B cell (primary cell): Measurements from ENCODE around the gene NECAP2. TPM values are rescaled to one million over a fixed set of nuclear protein-coding genes. Genes with fewer than 3 reads are reported as not detected.

Experiments used
- ATAC-seq: fragments of 200-7000 bp; cut with Tn5 transposase; one replicate; pipeline ENCODE4 v1.10.0; 2021; ENCODE audit warnings: low read depth, mild to moderate bottlenecking, moderate number of reproducible peaks, moderate library complexity
- CTCF ChIA-PET: fragments of 350-600 bp; sonication (Branson Sonifier 250); formaldehyde crosslinking; loops from one replicate; lab custom pipeline; 2021; ENCODE audit warnings: antibody characterized with exemption, inconsistent platforms; lab: Charles Lee
- POLR2A ChIA-PET: fragments of 350-600 bp; sonication (Branson Sonifier 250); formaldehyde crosslinking; loops from one replicate; lab custom pipeline; 2021; ENCODE audit warnings: antibody characterized with exemption; lab: Charles Lee
- DNase-seq: peaks from one replicate; pipeline ENCODE4 v3.0.0; 2013
- H2AFZ ChIP-seq: 2 replicates; pipeline ENCODE4 v1.6.1; 2012; ENCODE audit warnings: mild to moderate bottlenecking, low read depth, low read length; ENCODE audit not compliant: insufficient read depth, poor library complexity, severe bottlenecking
- H3K27ac ChIP-seq, 2 donors: 1 replicate in 1 of 2; 2 replicates in 1 of 2; pipeline ENCODE4 v1.5.1; 2012 to 2013; ENCODE audit warnings: low read length in 2 of 2, mild to moderate bottlenecking in 2 of 2, moderate library complexity in 1 of 2
- H3K27me3 ChIP-seq, 4 experiments: fragments of 200-600 bp in 1 of 4; sonication (generic) in 1 of 4; replicated peaks in 1 of 4; 1 replicate in 2 of 4; 2 replicates in 2 of 4; pipeline versions ENCODE4 v1.6.1 to v1.7.0; 2013 to 2016; ENCODE audit warnings: low read length in 3 of 4, mild to moderate bottlenecking in 2 of 4, mixed read lengths in 1 of 4, moderate library complexity in 1 of 4; ENCODE audit not compliant: insufficient read depth in 4 of 4, control insufficient read depth in 3 of 4; ENCODE audit errors: control extremely low read depth in 1 of 4
- H3K36me3 ChIP-seq, 2 experiments: replicated peaks in 1 of 2; 1 replicate in 1 of 2; 2 replicates in 1 of 2; pipeline versions ENCODE4 v1.6.1 to v1.7.1; 2013; ENCODE audit warnings: low read length in 1 of 2; ENCODE audit not compliant: insufficient read depth in 2 of 2, control insufficient read depth in 1 of 2; ENCODE audit errors: control extremely low read depth in 1 of 2, extremely low read depth in 1 of 2
- H3K4me1 ChIP-seq, 2 donors: fragments of 200-600 bp in 1 of 2; sonication (generic) in 1 of 2; 1 replicate in 1 of 2; 2 replicates in 1 of 2; pipeline versions ENCODE4 v1.5.1 to v1.6.1; 2013 to 2017; ENCODE audit warnings: low read length in 2 of 2; ENCODE audit not compliant: control insufficient read depth in 2 of 2, insufficient read depth in 2 of 2
- H3K4me2 ChIP-seq: replicated peaks from 2 replicates; pipeline ENCODE3; 2012; ENCODE audit warnings: mild to moderate bottlenecking, low read depth, low read length; ENCODE audit not compliant: poor library complexity, severe bottlenecking
- H3K4me3 ChIP-seq, 5 experiments: fragments of 200-600 bp in 1 of 5; sonication (generic) in 1 of 5; 1 replicate in 3 of 5; 2 replicates in 2 of 5; pipeline versions ENCODE4 v1.5.1 to v1.7.0; 2011 to 2016; ENCODE audit warnings: low read length in 4 of 5, mild to moderate bottlenecking in 4 of 5, low read depth in 2 of 5, control low read depth in 1 of 5, moderate library complexity in 1 of 5; ENCODE audit not compliant: insufficient read depth in 1 of 5; ENCODE audit errors: control extremely low read depth in 1 of 5, extremely low read depth in 1 of 5
- H3K79me2 ChIP-seq: fragments of 200-600 bp; sonication (generic); one replicate; pipeline ENCODE4 v1.6.0; 2016; ENCODE audit warnings: low read length; ENCODE audit not compliant: control insufficient read depth, insufficient read depth
- H3K9ac ChIP-seq: fragments of 200-600 bp; sonication (generic); 2 replicates; pipeline ENCODE4 v1.6.1; 2017; ENCODE audit warnings: mild to moderate bottlenecking, low read length, moderate library complexity
- H3K9me3 ChIP-seq, 3 donors: one replicate each; pipeline versions ENCODE4 v1.6.1 to v1.7.1; 2013; ENCODE audit warnings: low read length in 2 of 3; ENCODE audit not compliant: control insufficient read depth in 2 of 3, insufficient read depth in 1 of 3; ENCODE audit errors: control extremely low read depth in 1 of 3
- H4K20me1 ChIP-seq: 2 replicates; pipeline ENCODE4 v1.6.0; 2012; ENCODE audit warnings: mild to moderate bottlenecking, low read length; ENCODE audit not compliant: insufficient read depth, control insufficient read depth, poor library complexity, severe bottlenecking
- H3K27ac Mint-ChIP-seq: one replicate; pipeline ENCODE4 v1.8.0; 2021; ENCODE audit warnings: mixed read lengths
- H3K27me3 Mint-ChIP-seq: one replicate; pipeline ENCODE4 v1.8.0; 2021; ENCODE audit warnings: mixed read lengths
- H3K4me1 Mint-ChIP-seq: one replicate; pipeline ENCODE4 v1.8.0; 2021; ENCODE audit warnings: mixed read lengths
- H3K4me3 Mint-ChIP-seq: one replicate; pipeline ENCODE4 v1.8.0; 2021; ENCODE audit warnings: mixed read lengths
- H3K9me3 Mint-ChIP-seq: one replicate; pipeline ENCODE4 v1.8.0; 2022; ENCODE audit warnings: mixed read lengths; ENCODE audit not compliant: insufficient read depth
- EZH2 ChIP-seq: IDR thresholded peaks from 2 replicates; pipeline ENCODE4 v1.6.1; 2012; ENCODE audit warnings: borderline replicate concordance, low read depth, mild to moderate bottlenecking, moderate library complexity, low read length; ENCODE audit not compliant: insufficient read depth, poor library complexity, severe bottlenecking
- WGBS: methylation state at CpG from one replicate; pipeline ENCODE4 v1.1.5; 2013; ENCODE audit warnings: missing lambda C conversion rate; ENCODE audit not compliant: insufficient coverage; 5-methylcytosine and 5-hydroxymethylcytosine counted together
- intact Hi-C: fragments of 100-400 bp; cut with micrococcal nuclease; formaldehyde crosslinking; loops from one replicate; pipeline ENCODE4 v1.10.0; 2022
- polyA plus RNA-seq: library from polyadenylated mRNA; depleted of rRNA; stranded (reverse); fragments of >200 nt; gene quantifications from 2 replicates; pipeline ENCODE4 v1.2.3, GENCODE V29; 2012
- total RNA-seq, 2 donors: library from RNA; stranded (reverse); fragments of 120-200 nt in 1 of 2; gene quantifications; 1 replicate in 1 of 2; 2 replicates in 1 of 2; pipeline versions ENCODE4 v1.2.3 to v1.2.4, GENCODE V29; 2013 to 2022
- TF ChIP-seq, protein P1 (sequence below): fragments of 200-600 bp; IDR thresholded peaks from one replicate; pipeline ENCODE4 v1.8.0; 2022; ENCODE audit warnings: antibody characterized with exemption, mild to moderate bottlenecking

Gene NECAP2
- total and polyA plus RNA-seq, 2 donors (not counting 1 experiment from before 2014, with no cell fraction given), result 77.3 to 81.5 TPM

DNA sequence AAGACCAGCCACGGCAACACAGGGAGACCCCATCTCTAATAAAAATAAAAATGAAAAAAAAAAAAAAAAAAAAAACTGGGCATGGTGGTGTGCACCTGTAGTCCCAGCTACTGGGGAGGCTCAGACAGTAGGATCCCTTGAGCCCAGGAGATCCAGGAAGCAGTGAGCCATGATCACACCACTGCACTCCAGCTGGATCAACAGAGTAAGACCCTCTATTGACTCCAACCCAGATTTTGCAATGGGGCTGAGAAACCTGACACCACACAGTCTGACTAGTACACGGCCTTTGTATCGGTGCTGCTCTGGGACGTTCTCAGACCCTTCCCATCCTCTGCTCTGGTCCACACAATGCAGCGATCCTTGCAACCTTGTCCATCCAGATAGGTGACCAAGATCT, 35.1 kb upstream of the NECAP2 start:
- Histone ChIP-seq H3K4me1 (no peaks in the 10 kb centered on the region), H3K36me3 (no peaks in the 10 kb centered on the region), H3K27me3 (no peaks in the 10 kb centered on the region), H4K20me1 (no peaks in the 10 kb centered on the region), H3K9ac (no peak overlapping the region), H3K9me3 (no peaks in the 10 kb centered on the region), H3K4me3 (no peak overlapping the region), H3K27ac (no peak overlapping the region), H3K4me2 (no peak overlapping the region), H2AFZ (no peak overlapping the region), H3K79me2 (no peaks in the 10 kb centered on the region)
- ChIA-PET POLR2A (no interaction called here), CTCF (no interaction called here)
- 98% methylated on average over 4 of the region's 5 CpGs for WGBS
- H3K27me3 Mint-ChIP-seq, result no peaks in the 10 kb centered on the region
- H3K4me1 Mint-ChIP-seq, result no peaks in the 10 kb centered on the region
- no peak for TF ChIP-seq EZH2
- TF ChIP-seq, protein P1, sequence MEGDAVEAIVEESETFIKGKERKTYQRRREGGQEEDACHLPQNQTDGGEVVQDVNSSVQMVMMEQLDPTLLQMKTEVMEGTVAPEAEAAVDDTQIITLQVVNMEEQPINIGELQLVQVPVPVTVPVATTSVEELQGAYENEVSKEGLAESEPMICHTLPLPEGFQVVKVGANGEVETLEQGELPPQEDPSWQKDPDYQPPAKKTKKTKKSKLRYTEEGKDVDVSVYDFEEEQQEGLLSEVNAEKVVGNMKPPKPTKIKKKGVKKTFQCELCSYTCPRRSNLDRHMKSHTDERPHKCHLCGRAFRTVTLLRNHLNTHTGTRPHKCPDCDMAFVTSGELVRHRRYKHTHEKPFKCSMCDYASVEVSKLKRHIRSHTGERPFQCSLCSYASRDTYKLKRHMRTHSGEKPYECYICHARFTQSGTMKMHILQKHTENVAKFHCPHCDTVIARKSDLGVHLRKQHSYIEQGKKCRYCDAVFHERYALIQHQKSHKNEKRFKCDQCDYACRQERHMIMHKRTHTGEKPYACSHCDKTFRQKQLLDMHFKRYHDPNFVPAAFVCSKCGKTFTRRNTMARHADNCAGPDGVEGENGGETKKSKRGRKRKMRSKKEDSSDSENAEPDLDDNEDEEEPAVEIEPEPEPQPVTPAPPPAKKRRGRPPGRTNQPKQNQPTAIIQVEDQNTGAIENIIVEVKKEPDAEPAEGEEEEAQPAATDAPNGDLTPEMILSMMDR, result no peak
- H3K4me3 Mint-ChIP-seq, result no peak overlapping the region
- DNase-seq (no peak), ATAC-seq (no peak)
- intact Hi-C loops, result no loop called here
- H3K27ac Mint-ChIP-seq, result no peak overlapping the region
- no peaks in the 10 kb centered on the region for H3K9me3 Mint-ChIP-seq

DNA sequence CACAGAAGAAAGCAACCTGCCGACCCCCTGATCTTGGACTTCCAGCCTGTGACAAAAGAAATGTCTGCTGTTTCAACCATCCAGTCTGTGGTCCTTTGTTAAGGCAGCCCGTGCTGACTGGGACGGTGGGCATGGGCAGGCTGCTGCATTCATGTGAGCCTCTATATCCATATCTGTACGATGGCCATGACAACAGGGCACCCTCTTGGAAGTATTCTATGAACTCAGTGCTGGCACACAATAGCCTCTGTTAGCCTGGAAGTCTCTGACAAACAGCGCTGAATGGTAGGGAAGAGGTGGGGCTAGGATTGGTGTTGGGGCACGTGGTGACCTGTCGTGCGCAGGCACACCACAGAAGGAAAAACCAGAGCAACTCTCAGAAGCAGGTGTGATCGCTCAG, 33.7 kb upstream of the NECAP2 start:
- CTCF ChIA-PET, result interaction anchor here (0.6 kb wide), 1 partner anchor 99 kb away, joined by 5 read pairs; no protein-coding TSS in a partner anchor
- 93% methylated on average over 9 of the region's 9 CpGs for WGBS
- H3K36me3 ChIP-seq, result no peaks in the 10 kb centered on the region

More for the DNA sequence above, 33.7 kb upstream of the NECAP2 start:
- no peaks in the 10 kb centered on the region for H3K4me1 ChIP-seq
- Mint-ChIP-seq H3K9me3 (no peaks in the 10 kb centered on the region), H3K27me3 (peaks cover 4% of the 10 kb centered on the region), H3K27ac (peak overlapping the region; percentile 20), H3K4me3 (no peak overlapping the region), H3K4me1 (no peaks in the 10 kb centered on the region)
- ATAC-seq, result no peak
- no peaks in the 10 kb centered on the region for H4K20me1 ChIP-seq
- TF ChIP-seq, protein P1, result no peak
- no peak for TF ChIP-seq EZH2
- H3K27me3 ChIP-seq, result no peaks in the 10 kb centered on the region
- H2AFZ ChIP-seq, result no peak overlapping the region
- H3K79me2 ChIP-seq, result no peaks in the 10 kb centered on the region
- no peaks in the 10 kb centered on the region for H3K9me3 ChIP-seq
- H3K4me3 ChIP-seq, result no peak overlapping the region
- no peak overlapping the region for H3K9ac ChIP-seq
- no peak overlapping the region for H3K4me2 ChIP-seq
- intact Hi-C loops, result no loop called here
- no peak overlapping the region for H3K27ac ChIP-seq
- POLR2A ChIA-PET, result no interaction called here
- DNase-seq, result no peak
